GM19397 (cell line): ENCODE measurements around the gene CPNE8.

Experiments
- ATAC-seq: cut with Tn5 transposase; IDR thresholded peaks from one replicate; pipeline ENCODE4 v1.9.1; 2021; ENCODE audit warnings: mild to moderate bottlenecking, moderate library complexity; ENCODE audit not compliant: unreplicated experiment

CPNE8 gene

DNA sequence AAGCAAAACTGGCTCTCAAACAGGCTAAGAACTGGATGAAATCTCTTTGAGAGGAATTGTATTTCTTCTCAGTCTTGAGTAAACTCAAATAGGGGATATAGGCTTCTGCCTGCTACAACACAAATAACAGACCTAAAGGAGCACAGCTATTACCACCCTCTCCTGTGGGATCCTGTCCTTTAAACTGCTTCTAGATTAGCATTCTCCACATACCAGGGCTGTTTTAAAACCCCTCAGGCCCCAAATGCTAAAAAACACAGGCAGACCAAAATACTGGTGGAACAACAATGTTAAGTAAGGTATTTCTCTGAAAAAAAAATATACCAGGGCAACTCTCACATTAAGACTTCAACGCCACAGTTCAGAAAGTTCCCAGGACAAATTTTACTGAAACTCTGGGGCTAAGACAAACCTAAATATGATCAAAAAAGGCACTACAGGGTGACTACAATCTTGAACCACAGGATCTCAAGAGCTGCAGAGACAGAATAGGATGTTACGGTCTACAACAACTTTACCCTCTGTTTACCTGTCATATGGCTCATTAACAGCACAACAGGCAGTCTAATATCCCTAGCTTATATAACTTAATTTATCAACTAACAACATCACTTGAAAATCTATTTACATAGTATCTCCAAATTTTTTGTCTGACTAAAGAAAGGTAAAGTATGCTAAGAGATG lies 7.2 kb downstream of the CPNE8 start:
- no peak for ATAC-seq

DNA sequence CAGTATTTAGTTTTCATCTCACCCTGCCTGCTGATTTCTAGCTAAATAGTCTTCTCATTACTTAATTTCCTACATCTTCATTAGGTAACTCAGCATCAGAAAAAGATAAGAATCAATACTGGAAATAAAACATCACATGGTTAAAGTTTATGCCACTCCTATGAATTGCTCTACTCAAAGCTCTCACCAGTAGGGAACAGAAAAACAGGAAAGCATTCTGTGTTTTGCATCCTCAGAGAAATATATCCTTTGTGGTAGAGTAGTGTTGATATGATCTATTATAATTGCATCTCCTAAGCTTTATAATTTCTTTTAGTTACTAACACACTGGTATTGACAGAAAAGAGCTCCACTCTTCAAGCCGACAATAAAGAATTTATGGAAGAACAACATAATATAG lies 9.9 kb downstream of the CPNE8 start:
- ATAC-seq = no peak

DNA sequence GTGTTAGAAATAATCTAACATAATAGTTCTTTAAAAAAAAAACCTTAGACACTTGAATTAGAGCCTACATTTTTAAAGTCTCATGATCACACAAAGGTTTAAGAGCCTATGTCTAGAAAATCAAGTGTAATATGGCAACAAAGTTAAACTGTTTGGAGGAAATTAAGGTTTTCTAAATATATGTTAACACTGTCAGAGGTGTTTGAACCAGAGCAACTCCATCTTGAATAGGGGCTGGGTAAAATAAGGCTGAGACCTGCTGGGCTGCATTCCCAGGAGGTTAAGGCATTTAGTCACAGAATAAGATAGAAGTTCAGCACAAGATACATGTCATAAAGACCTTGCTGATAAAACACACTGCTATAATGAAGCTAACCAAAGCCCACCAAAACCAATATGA lies 12.4 kb downstream of the CPNE8 start:
- no peak for ATAC-seq

DNA sequence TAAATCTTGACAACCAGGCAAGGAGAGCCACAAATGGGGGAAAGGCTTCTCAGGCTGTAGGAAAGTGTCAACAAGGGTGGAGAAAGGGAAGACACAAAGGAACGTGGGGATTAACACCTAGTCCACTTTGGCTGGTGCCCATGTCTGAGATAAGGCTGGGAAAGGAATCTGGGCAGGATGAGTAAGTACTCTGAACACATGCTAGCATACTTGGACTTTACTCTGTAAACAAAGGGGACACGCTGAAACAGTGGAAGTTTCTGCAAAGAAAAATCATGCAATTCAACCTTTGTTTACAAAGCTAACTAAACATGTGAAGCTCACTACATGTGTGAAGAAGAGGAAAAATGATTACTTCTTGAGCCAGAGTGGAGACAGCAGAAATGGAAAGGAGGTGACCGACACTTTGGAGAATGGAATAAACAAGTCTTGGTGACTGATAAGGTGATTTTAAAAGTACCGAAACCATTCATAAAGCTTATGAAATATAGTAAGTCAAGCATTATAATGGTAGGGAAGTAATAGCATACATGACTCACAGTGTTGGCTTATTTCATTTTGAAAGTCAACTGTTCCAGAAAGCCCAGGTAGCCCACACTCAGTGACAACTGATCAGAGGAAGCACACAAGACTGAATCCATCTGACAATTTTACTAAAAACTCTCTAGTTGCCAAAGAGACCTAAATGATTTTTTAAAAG lies 13.2 kb downstream of the CPNE8 start:
- ATAC-seq = no peak

DNA sequence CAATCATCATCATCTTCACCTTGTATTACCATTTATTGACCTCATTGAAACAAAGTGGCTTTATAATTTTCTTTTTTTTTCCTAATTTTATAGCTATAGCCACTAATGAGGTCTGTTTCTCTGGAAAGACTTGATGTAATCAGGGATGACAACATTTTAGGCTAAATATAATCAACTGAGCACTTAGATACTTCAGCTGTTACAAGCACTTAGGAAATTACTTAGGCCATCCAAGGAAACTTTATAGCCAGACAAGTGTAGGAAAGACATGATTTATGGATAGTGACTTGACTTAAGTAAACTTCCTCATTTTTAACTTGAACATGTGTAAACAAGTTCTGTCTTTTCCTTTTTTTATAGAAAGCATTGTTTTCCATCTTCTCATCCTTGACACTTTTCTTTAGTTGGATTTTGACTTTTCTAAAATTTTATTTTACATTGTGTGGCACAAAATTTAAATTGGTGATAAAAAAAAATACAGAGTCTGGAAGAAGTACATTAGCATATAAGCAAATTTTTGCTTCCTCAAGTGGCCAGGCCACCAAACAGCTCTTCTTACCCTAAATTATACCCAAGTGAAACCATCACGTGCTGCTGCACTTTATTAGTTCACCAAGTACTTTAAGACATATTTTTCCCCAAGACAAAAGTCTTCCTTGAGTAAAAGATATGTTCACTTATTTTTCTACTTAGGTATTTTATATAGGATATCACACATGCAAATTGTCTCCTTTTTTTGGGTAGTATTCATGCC lies 15.1 kb downstream of the CPNE8 start:
- no peak for ATAC-seq

DNA sequence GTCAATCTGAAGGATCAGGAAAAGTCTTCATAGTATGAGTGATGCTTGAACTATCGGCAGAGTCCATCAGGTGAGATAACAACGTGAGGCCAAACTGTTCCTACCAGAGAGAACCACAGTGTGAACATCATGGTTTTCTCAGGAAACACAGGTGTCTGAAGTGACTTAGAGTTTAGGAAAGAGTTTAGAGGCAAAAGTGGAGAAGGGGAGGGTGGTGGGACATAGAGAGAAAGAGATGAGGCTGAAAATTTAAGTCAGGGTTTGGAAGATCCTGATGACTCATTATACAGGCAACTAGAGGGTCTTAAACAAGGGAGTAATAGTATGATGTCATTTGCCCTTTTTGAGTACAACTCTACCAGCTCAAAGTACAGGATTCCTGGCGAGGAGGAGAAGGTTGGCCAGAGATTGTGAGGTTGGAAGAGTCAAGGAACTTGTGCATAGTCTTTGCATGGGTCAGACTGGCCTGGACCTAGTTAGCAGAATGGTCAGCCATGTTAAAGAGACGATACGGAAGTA lies 16.0 kb downstream of the CPNE8 start:
- no peak for ATAC-seq

DNA sequence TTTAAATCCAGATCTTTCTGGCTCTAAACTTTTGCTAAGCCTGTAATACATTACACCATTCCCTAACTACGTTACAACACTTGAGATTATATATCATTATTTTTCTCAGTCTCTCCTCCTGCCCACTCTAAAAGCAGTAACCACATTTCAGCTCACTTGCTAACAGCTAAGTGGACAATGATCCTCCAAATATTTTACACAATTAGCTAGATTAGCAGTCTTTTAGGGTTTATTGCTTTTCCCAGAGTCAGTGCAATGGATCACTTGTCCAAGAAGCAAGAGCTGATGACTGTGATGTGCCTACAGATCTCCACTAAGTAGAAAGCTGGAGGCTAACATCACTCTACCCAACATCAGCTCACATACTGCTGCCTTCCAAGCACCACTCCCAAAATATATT lies 17.6 kb downstream of the CPNE8 start:
- ATAC-seq = no peak

DNA sequence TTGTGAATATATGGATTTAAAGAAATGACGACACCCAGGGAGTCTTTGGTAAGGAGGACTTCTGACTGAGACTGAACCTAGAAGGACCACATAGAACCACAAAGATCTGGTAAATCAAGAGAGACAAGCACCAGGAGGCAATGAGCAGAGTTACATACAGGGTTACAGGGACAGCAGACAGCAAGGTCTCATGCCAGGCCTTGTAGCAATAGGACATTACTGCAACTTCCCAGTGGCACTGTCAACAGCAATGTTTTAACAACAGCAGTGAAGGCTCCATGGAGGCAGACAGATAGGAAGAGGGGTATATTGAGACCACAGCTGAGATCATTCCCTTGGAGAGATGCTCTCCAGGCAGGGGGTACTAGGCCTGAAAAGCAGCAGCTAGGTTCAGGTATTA lies 18.5 kb downstream of the CPNE8 start:
- no peak for ATAC-seq

DNA sequence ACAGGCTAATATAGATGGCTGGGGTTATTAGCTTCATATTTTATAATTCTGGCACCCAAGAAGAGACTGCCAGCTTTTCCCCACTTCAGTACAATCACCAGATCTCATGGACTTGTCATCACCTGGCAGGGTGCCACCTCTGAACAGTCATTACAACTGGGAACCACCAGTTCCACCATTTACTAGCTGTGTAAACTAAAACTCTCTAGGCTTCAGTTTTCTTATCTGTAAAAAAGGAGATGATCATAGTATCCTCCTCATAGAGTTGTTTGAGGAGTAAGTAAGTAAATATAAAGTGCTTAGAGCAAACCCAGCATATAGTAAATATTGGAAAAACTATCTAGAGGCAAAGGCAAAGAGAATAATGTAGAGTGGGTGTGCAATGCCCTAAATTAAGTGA lies 19.3 kb downstream of the CPNE8 start:
- ATAC-seq = no peak

DNA sequence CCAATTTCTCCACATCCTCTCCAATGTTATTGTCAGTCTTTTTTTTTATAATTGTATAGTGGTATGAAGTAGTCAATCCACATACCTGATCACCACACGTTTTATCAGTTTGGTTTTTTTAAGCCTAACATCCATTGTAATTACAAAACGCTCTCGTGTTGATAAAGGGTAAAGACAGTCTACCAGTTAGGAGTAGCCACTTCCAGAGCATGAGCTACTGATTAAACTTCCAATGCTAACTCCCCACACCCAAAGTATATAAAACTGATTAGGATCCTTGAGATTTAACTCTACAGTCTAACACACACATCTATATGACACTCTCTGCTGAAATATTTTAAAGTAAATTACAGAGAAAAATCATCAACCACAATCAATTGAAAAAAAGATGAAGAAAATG lies 20.7 kb downstream of the CPNE8 start:
- no peak for ATAC-seq

DNA sequence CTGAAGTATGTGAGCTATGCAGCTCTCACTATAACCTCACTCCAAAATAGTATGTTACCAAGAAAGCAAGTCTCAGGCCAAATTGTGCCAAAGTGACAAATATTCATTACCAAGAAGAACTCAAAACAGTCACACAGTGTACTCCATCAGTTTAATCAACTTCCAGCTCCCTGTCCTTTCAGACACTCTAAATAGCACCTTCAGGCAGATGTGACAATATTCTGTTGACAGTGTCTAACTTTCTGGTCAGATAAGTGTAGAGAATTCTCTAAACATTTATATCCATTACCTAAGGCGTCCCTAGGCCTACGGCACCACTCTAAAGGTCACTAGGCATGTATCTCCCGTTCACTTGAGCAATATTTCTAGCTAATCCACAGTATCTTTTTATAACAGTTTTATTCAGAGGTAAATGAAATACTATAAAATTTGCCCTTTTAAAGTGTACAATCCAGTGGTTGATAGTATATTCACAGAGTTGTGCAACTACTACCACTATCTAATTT lies 21.7 kb downstream of the CPNE8 start:
- ATAC-seq = no peak

DNA sequence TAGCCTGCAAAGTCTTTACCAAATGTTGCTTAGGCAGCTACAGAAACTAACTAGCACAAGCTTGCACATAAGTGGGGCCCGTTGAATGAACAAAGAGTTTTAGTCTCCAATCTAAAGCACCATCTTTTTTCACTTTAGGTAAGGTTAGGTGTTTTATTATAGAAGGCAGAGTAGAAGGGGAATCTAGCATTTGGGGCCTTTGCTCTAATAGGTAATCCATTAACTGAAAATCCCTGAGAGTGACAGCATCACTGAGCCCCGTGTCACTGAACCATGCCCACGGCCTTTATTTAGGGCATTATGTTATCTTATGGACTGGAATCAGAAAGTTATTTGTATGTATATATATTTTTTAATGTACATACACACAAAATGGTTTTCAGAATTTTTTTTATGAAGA lies 25.1 kb downstream of the CPNE8 start:
- ATAC-seq = peak; percentile 50

DNA sequence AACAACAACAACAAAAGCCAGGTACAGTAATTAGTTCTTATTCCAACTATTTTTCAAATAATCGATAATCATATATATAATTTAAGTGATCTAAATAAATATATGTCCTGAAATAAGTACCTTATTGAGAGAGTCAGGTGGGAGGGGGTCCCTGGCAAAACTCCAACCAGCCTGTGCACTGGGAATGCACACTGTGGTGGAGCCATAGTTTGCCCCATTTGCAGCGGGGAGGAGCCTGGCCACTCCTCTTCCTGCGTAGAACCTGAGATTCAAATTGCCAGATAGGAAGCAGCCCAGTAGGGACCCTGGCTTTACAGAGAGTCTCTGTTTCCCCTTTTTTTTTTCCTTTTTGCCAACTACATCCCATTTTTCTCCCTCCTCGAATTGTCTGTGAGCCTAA lies 26.4 kb downstream of the CPNE8 start:
- no peak for ATAC-seq

DNA sequence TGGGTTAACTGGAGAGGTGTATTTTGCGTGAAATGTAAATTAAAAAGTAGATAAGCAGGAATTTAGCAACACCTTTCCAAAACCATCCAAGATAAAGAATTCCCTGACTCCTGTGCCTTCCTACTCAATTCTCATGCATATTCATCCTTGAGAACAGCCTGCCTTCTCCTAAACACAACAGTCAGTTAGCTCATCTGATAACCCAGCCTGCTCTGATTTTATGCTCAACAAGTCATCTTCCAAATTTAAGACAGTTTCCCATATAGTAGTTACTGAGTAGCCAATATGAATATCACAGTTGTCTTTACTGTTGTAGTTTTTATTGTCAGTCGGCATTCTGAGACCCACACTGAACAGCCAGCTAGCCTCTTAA lies 27.1 kb downstream of the CPNE8 start:
- ATAC-seq = no peak

DNA sequence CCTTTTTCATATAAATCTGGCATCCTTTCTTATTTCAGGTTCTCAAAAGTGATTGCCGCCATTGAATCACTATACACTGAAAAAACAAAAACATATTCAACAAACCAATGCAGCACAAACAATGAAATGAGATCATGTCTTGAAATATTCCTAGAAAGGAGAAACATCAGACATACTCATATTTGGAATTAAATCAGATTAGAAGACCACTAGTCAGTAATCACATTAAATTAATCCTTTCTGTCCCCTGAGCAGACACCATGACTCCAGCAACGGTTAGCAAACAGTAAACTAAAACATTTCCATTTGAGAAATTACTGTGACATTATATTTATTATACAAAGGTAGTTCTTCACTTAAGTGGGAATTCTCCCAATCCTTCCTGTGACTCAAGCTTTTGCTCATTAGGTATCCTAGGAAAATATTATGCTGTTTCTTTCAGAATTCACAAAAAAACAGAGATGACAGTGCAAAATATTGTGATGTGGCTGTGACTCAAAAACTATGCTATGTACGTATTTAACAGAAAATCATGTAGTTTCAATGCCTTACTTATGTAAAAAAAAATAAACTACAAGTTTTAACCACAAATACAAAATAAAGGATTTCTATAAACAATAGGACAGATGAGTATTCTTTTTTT lies 29.7 kb downstream of the CPNE8 start:
- ATAC-seq = no peak

DNA sequence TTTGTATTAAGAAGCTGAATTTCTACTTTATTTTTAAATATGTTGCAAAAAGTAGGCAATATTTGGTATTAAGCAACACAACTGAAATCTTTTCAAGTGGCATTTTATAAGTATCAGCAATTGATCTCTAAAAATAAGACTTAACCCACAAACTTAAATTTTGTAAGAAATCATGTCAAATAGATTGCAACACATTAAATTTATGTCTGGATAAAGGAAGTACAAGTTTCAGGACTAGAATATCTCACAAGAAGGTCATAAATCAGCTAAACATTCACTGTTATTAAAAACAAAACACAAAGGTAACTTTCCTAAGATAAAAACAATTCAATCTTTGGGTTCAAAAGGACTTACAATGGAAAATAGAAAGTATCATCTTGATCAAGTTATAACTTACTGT lies 32.8 kb downstream of the CPNE8 start:
- no peak for ATAC-seq

DNA sequence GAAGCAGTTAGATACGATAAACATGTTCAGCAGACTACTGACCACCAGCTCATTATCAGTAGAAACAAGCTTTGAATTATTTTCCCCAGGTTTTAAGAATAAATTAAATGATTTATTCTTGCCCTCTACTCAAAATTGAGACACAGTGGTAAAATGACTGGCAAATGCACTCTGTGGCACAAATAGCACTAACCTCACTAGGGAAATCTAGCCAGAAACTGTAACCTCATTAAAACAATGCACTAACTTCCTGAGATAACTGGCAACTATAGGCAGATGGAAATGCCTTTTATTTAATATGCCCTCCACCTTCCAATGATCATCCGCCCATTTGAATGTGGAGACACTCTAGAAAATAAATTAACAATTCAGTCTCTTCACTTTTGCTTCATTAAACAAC lies 33.2 kb downstream of the CPNE8 start:
- ATAC-seq = no peak

DNA sequence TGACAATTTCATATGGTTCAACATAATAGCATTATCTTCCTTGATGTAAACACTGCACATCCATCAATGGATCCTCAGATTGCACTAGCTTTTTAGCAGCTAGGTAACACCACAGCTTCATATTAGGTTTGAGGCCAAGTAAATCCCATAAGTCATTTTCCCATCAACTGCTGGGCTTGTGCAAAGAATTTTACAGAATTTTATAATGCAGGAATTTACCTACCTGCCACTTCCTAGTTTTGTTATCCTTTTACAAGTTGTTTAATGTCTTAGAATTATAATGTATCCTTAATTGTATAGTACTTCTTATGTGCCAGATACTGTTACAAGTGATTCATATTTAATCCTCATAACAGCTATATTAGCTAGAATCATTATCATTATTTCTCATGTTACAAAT lies 36.4 kb downstream of the CPNE8 start:
- ATAC-seq = no peak

DNA sequence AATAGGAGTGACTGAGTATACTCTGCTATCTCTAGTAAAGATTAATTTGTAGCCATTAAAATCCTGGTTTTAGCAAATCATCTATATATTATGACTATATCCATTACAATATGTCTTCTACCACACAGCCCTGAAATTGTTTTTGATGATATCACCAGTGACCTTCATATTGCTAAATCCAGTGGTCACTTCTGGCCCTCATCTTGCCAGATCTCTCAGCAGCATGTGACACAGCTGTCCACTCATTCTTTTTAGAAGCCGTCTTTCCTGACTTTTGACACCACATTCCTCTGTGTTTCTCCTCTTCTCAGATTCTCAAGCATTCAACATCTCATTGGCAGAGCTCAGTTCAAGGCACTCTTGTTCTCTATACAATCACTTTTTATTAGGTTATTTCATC lies 54.9 kb downstream of the CPNE8 start:
- ATAC-seq = no peak

DNA sequence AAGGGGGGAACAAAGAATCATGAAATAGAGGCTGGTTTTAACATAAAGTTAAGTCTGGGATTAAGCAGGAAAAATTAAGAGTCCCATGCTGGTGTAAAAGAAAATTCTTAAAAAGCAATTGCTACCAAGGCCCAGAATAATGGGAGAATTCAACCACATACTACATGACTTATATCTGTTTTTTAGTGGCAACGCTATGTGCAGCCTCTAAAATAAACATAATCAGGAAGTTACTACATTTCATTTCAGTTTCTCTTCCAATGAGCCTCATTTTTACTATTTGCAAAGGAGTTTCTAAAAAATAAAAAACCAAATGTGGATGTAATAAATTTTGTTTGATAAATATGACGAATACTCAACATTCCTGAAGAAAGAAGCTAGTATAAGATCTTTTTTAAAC lies 58.1 kb downstream of the CPNE8 start:
- no peak for ATAC-seq

DNA sequence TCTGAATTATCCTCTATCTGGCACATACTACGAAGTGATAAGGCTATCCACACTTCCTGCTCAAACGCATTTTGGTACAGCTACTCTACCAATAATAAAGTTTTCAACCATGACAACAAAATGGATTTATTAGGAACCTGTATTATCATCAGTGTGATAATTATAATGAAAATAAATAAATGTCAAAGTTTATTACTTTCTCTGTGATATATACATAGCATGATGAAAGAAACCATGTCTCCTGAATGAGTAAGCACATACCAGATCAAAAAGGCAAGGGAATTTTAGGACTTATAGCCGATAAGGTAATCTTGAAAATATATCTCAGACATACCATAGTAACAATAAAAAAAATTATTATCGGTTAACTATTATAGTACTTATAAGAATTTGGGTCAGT lies 61.1 kb downstream of the CPNE8 start:
- ATAC-seq = no peak
